Stimulated activated CD8-positive, alpha-beta memory T cell treated with anti-CD3 and anti-CD28 coated beads, Interleukin-4, amount 100 ng/mL, for 1 hour (primary cell): ENCODE measurements around the gene VPS37B.
"Not testable (repeated sequence)": the region's sequence is repeated elsewhere in the genome, so short reads cannot be mapped to it uniquely, and the experiment has no call there.

ENCODE experiments used
- DNase-seq, 2 donors: peaks; one replicate each; pipeline ENCODE4 v3.0.0-alpha.2; 2020; ENCODE audit warnings: low read depth in 2 of 2, low spot score in 1 of 2

VPS37B gene

GRCh38 chr12:122882908-122883558 is 12.9 kb downstream of the VPS37B start:
- no peak for DNase-seq

GRCh38 chr12:122880668-122881067 is 15.3 kb downstream of the VPS37B start:
- no peak for DNase-seq

- DNase-seq = no peak
Measured at GRCh38 chr12:122880155-122880667, 15.7 kb downstream of the VPS37B start.

- DNase-seq = no peak
Measured at GRCh38 chr12:122878780-122879612, 16.9 kb downstream of the VPS37B start.

GRCh38 chr12:122876731-122877130 is 19.2 kb downstream of the VPS37B start:
- no peak for DNase-seq

GRCh38 chr12:122876281-122876680 is 19.6 kb downstream of the VPS37B start:
- DNase-seq = not testable (repeated sequence)

GRCh38 chr12:122875590-122876220 is 20.2 kb downstream of the VPS37B start:
- no peak for DNase-seq

GRCh38 chr12:122874081-122874480 is 21.8 kb downstream of the VPS37B start:
- DNase-seq = no peak

GRCh38 chr12:122873540-122873939 is 22.4 kb downstream of the VPS37B start:
- no peak for DNase-seq

GRCh38 chr12:122872815-122873361 is 23.0 kb downstream of the VPS37B start:
- no peak for DNase-seq

GRCh38 chr12:122871851-122872780 is 23.8 kb downstream of the VPS37B start:
- DNase-seq = no peak

GRCh38 chr12:122870867-122871664 is 24.9 kb downstream of the VPS37B start:
- no peak for DNase-seq

- no peak for DNase-seq
Measured at GRCh38 chr12:122870163-122870842, 25.6 kb downstream of the VPS37B start.

- no peak for DNase-seq
Measured at GRCh38 chr12:122869207-122869973, 26.5 kb downstream of the VPS37B start.

- DNase-seq = no peak
Measured at GRCh38 chr12:122868471-122869177, 27.3 kb downstream of the VPS37B start.

- no peak for DNase-seq
Measured at GRCh38 chr12:122867691-122868461, 28.0 kb downstream of the VPS37B start.
